Adrenal gland (tissue), 12 donors: ENCODE results near the gene KAT8. TPM values are rescaled to one million over a fixed set of nuclear protein-coding genes. Genes with fewer than 3 reads are reported as not detected.

Experiments used
- DNase-seq, 7 donors: peaks; one replicate each; pipeline ENCODE4 v3.0.0-alpha.2; 2019 to 2020
- H3K27ac ChIP-seq, 5 donors: fragments of 200-600 bp; sonication (generic) in 4 of 5; 1 replicate in 3 of 5; 2 replicates in 2 of 5; pipeline versions ENCODE4 v1.5.1 to v1.8.0; 2016 to 2020; ENCODE audit warnings: mild to moderate bottlenecking in 1 of 5
- H3K27me3 ChIP-seq: fragments of 200-600 bp; 2 replicates; pipeline ENCODE4 v1.8.0; 2021
- H3K36me3 ChIP-seq, 2 donors: fragments of 200-600 bp; replicated peaks in 1 of 2; 1 replicate in 1 of 2; 2 replicates in 1 of 2; pipeline versions ENCODE4 v1.5.1 to v1.8.0; 2018 to 2022
- H3K4me1 ChIP-seq, 2 donors: fragments of 200-600 bp; replicated peaks in 1 of 2; 1 replicate in 1 of 2; 2 replicates in 1 of 2; pipeline versions ENCODE4 v1.5.1 to v1.8.0; 2018 to 2021
- H3K4me3 ChIP-seq, 4 donors: fragments of 200-600 bp; sonication (generic) in 3 of 4; one replicate each; pipeline ENCODE4 v1.5.1; 2016 to 2018
- H3K9me3 ChIP-seq, 3 donors: fragments of 200-600 bp; sonication (generic) in 1 of 3; replicated peaks in 1 of 3; 1 replicate in 2 of 3; 2 replicates in 1 of 3; pipeline versions ENCODE4 v1.5.1 to v1.8.0; 2016 to 2021
- POLR2A ChIP-seq, 2 donors: fragments of 450-650 bp; IDR thresholded peaks; one replicate each; pipeline ENCODE4 v1.6.1; 2017; ENCODE audit warnings: antibody characterized with exemption in 2 of 2, mild to moderate bottlenecking in 2 of 2, moderate library complexity in 1 of 2
- WGBS, 4 donors: extraction: QIAGEN DNeasy Blood & Tissue Kit in 2 of 4; methylation state at CpG; one replicate each; pipeline versions ENCODE4 v1.1.5 to v1.1.7; 2013 to 2017; 5-methylcytosine and 5-hydroxymethylcytosine counted together
- intact Hi-C, 2 donors: fragments of 100-400 bp; cut with DNase I; formaldehyde crosslinking; loops; one replicate each; pipeline versions ENCODE4 v1.14.1 to v1.15.0; 2022 to 2023
- polyA plus RNA-seq, 3 donors: library from polyadenylated mRNA; stranded (reverse); fragments of 200-250 nt in 2 of 3; fragments of 350-450 nt in 1 of 3; fragmentation: Illumina TruSeq in 1 of 3; extraction: RNeasy Lipid Tissue Mini Kit (QIAGEN cat#74804) in 1 of 3; gene quantifications; one replicate each; pipeline ENCODE4 v1.2.3, GENCODE V29; 2013 to 2014
- total RNA-seq, 9 donors: library from RNA; depleted of rRNA in 4 of 9; stranded (reverse); fragments of >200 nt in 4 of 9; fragments of 120-200 nt in 1 of 9; fragmentation: NEBNext Ultra II Directional in 1 of 9; extraction: Animal tissue kit (Norgen Biotek cat#: 25700) in 1 of 9; gene quantifications; one replicate each; pipeline versions ENCODE4 v1.1.0 to v1.2.4, GENCODE V29; 2013 to 2023
- TF ChIP-seq, protein P1 (sequence below), 6 experiments: fragments of 450-650 bp in 4 of 6; fragments of 200-600 bp in 2 of 6; sonication (generic) in 1 of 6; IDR thresholded peaks; 1 replicate in 5 of 6; 2 replicates in 1 of 6; pipeline versions ENCODE4 v1.5.1 to v1.8.0; 2016 to 2021; ENCODE audit warnings: antibody characterized with exemption in 6 of 6, mild to moderate bottlenecking in 2 of 6, moderate library complexity in 1 of 6
- donor health status: healthy with polysubstance abuse.
- donor health status: Bipolar disorder and iron deficiency.
- donor health status: DM: yes; HTN: yes; CAD: no.
- donor health status: DM: no; HTN: no; CAD: no.
- donor health status: DM: no; HTN: no; CAD: no.
- donor health status: DM: yes; HTN: yes; CAD: no.

KAT8 gene
- total and polyA plus RNA-seq, 12 donors = 45.0 to 148 (median 86.9) TPM

DNA sequence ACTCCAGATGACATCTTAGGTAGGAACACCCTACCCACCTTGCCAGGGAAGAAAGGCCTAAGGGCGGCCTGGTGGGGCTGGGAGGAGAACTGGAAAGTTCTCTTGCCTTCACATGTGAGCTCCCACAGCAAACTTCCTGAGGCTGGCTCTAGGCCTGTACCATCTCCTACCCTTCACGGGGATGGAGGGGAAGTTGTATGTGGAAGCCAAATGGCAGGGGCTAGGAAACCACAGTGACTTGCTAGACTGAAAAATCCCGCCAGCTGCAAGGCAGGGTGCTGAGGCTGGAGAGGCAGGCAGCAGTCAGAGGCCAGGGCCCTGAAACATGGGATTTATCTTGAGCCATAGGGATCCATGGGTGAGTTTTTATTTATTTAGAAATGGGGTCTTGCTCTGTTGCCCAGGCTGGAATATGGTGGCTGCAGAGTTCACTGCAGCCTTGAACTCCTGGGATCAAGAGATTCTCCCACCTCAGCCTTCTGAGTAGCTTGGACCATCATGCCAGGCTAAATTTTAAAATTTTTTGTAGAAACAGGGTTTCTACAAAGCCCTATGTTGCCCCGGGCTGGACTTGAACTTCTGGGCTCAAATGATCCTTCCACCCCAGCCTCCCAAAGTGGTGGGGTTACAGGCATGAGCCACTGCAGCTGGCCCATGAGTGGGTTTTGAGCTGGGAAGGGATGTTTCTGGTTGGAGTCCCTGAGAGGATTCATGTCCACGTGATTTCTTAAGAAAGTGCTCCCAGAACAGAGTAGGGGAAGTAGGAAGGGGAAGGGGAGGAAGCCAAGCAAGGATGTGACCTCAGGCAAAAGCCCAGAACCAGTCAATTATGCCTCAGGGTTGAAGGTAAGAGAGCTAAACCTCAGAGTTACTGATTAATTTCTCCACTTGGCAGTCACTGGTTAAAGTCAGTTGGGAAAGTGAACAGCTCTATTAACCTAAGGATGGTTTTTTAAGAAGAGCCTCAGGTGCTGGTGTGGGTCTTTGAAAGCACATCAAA is 4.0 kb upstream of the KAT8 start:
- H3K27ac ChIP-seq = peak overlapping the region; percentile 57 to 86 (median 81)
- no peaks in the 10 kb centered on the region for H3K9me3 ChIP-seq
- H3K36me3 ChIP-seq = peaks cover 0 to 38% of the 10 kb centered on the region in 2 donors
- H3K27me3 ChIP-seq = no peaks in the 10 kb centered on the region
- WGBS, 4 donors = 59 to 67% (median 63%) methylated on average over 5 of the region's 5 CpGs
- TF ChIP-seq POLR2A (IDR thresholded peaks at IDR 0.05) = no peak
- TF ChIP-seq, protein P1, sequence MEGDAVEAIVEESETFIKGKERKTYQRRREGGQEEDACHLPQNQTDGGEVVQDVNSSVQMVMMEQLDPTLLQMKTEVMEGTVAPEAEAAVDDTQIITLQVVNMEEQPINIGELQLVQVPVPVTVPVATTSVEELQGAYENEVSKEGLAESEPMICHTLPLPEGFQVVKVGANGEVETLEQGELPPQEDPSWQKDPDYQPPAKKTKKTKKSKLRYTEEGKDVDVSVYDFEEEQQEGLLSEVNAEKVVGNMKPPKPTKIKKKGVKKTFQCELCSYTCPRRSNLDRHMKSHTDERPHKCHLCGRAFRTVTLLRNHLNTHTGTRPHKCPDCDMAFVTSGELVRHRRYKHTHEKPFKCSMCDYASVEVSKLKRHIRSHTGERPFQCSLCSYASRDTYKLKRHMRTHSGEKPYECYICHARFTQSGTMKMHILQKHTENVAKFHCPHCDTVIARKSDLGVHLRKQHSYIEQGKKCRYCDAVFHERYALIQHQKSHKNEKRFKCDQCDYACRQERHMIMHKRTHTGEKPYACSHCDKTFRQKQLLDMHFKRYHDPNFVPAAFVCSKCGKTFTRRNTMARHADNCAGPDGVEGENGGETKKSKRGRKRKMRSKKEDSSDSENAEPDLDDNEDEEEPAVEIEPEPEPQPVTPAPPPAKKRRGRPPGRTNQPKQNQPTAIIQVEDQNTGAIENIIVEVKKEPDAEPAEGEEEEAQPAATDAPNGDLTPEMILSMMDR (IDR thresholded peaks at IDR 0.05) = no peak
- peaks cover 38% of the 10 kb centered on the region in 2 donors for H3K4me1 ChIP-seq
- peak in 3 of 7 donors; percentile 40 to 51 (median 49) for DNase-seq
- H3K4me3 ChIP-seq = no peak overlapping the region
- intact Hi-C loops = no loop called here

DNA sequence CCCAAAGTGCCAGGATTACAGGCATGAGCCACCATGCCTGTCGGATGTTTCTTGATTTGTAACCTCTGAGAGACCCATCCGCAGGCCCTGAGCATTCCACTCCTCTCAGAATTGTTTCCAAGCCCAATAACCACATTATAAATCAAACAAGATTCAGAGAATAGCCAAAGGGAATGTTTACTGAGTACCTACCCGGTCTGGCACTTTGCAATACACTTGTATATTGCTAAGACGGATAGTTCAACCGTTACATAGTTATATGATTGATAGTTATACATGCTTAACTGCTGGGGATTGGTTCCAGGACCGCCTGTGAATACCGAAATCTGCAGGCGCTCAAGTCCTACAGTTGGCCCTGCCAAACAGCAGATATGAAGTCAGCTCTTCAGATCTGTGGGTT is 3.0 kb upstream of the KAT8 start:
- H3K27ac ChIP-seq = peak overlapping the region in 3 of 5 donors; percentile 69 to 86 (median 83)
- peaks cover 38 to 40% of the 10 kb centered on the region in 2 donors for H3K4me1 ChIP-seq
- peaks cover 0 to 35% of the 10 kb centered on the region in 2 donors for H3K36me3 ChIP-seq
- TF ChIP-seq POLR2A (IDR thresholded peaks at IDR 0.05) = no peak
- TF ChIP-seq, protein P1 (IDR thresholded peaks at IDR 0.05) = no peak
- intact Hi-C loops = no loop called here
- DNase-seq = no peak
- H3K4me3 ChIP-seq = no peak overlapping the region
- H3K27me3 ChIP-seq = no peaks in the 10 kb centered on the region
- 81 to 89% (median 85%) methylated on average over 8 of the region's 8 CpGs for WGBS, 4 donors
- H3K9me3 ChIP-seq = no peaks in the 10 kb centered on the region

- 39 to 44% (median 41%) methylated on average over 9 of the region's 9 CpGs for WGBS, 4 donors
- intact Hi-C loops = no loop called here
Observed at GRCh38 chr16:31118223-31119155, 1.0 kb downstream of the KAT8 start.

More at GRCh38 chr16:31118223-31119155, 1.0 kb downstream of the KAT8 start:
- no peaks in the 10 kb centered on the region for H3K27me3 ChIP-seq
- peak in 4 of 7 donors; percentile 65 to 70 (median 68) for DNase-seq
- peak overlapping the region; percentile 92 to 100 (median 99) for H3K27ac ChIP-seq
- no peaks in the 10 kb centered on the region for H3K9me3 ChIP-seq
- H3K4me1 ChIP-seq = peaks cover 19 to 26% of the 10 kb centered on the region in 2 donors
- H3K36me3 ChIP-seq = peaks cover 0 to 33% of the 10 kb centered on the region in 2 donors
- TF ChIP-seq, protein P1 (IDR thresholded peaks at IDR 0.05) = peak in 1 of 6 experiments; percentile 10
- TF ChIP-seq POLR2A (IDR thresholded peaks at IDR 0.05) = peak in 1 of 2 donors; percentile 25
- peak overlapping the region in 3 of 4 donors; percentile 16 to 99 (median 84) for H3K4me3 ChIP-seq
